MG63 (cell line): Measurements from ENCODE around the gene KCNE2. TPM values are rescaled to one million over a fixed set of nuclear protein-coding genes. Genes with fewer than 3 reads are reported as not detected.
"Not testable (repeated sequence)": the region's sequence is repeated elsewhere in the genome, so short reads cannot be mapped to it uniquely, and the experiment has no call there.

Source experiments
- DNase-seq: peaks from one replicate; pipeline ENCODE4 v3.0.0-alpha.2; 2020
- H3K27me3 ChIP-seq: fragments of 250-450 bp; sonication (Bioruptor Pico); 2 replicates; pipeline ENCODE4 v1.5.1; 2020; ENCODE audit warnings: mild to moderate bottlenecking, moderate library complexity
- H3K36me3 ChIP-seq: fragments of 250-450 bp; sonication (Bioruptor Pico); 2 replicates; pipeline ENCODE4 v1.5.1; 2020; ENCODE audit warnings: mild to moderate bottlenecking, moderate library complexity
- H3K4me3 ChIP-seq: fragments of 250-450 bp; sonication (Bioruptor Pico); 2 replicates; pipeline ENCODE4 v1.5.1; 2020; ENCODE audit warnings: mild to moderate bottlenecking, moderate library complexity
- H3K9me3 ChIP-seq: fragments of 250-450 bp; sonication (Bioruptor Pico); 2 replicates; pipeline ENCODE4 v1.5.1; 2020; ENCODE audit warnings: mild to moderate bottlenecking, moderate library complexity
- total RNA-seq: library from RNA; depleted of rRNA; stranded (reverse); fragments of >200 nt; shearing (Covaris generic); gene quantifications from 2 replicates; pipeline ENCODE4 v1.2.3, GENCODE V29; 2014; ENCODE audit warnings: low replicate concordance

The KCNE2 gene
- total RNA-seq, 1 experiment from 2014 or later, result not detected

- H3K27me3 ChIP-seq, result no peaks in the 10 kb centered on the region; the same call in 1 of the 2 replicates
Measured at GRCh38 chr21:34369741-34370140, 5.9 kb downstream of the KCNE2 start.

GRCh38 chr21:34372321-34372720 lies 8.5 kb downstream of the KCNE2 start:
- H3K4me3 ChIP-seq, result no peak overlapping the region
- DNase-seq, result no peak
- H3K9me3 ChIP-seq, result no peaks in the 10 kb centered on the region
- no peaks in the 10 kb centered on the region for H3K36me3 ChIP-seq
- no peaks in the 10 kb centered on the region; the same call in 1 of the 2 replicates for H3K27me3 ChIP-seq

More at GRCh38 chr21:34369741-34370140, 5.9 kb downstream of the KCNE2 start:
- DNase-seq, result no peak
- H3K9me3 ChIP-seq, result no peaks in the 10 kb centered on the region
- no peaks in the 10 kb centered on the region for H3K36me3 ChIP-seq
- no peak overlapping the region for H3K4me3 ChIP-seq

- not testable (repeated sequence) for H3K27me3 ChIP-seq, H3K36me3 ChIP-seq, DNase-seq, H3K4me3 ChIP-seq, H3K9me3 ChIP-seq
Measured at GRCh38 chr21:34374462-34374861, 10.7 kb downstream of the KCNE2 start.

- DNase-seq, H3K27me3 ChIP-seq, H3K36me3 ChIP-seq, H3K9me3 ChIP-seq, H3K4me3 ChIP-seq: not testable (repeated sequence)
Measured at GRCh38 chr21:34374940-34375618, 11.3 kb downstream of the KCNE2 start, which contains the start of gene SMIM11. Gene SMIM11 (plus strand): TSS chr21:34375507. CDS start chr21:34379505, 3,998 bp downstream.

- H3K4me3 ChIP-seq, DNase-seq, H3K9me3 ChIP-seq, H3K27me3 ChIP-seq, H3K36me3 ChIP-seq: not testable (repeated sequence)
Measured at GRCh38 chr21:34375619-34375972, 11.8 kb downstream of the KCNE2 start.

- H3K27me3 ChIP-seq, H3K36me3 ChIP-seq, H3K9me3 ChIP-seq, H3K4me3 ChIP-seq, DNase-seq: not testable (repeated sequence)
Measured at GRCh38 chr21:34383138-34383537, 19.3 kb downstream of the KCNE2 start.

GRCh38 chr21:34383724-34384415 lies 20.1 kb downstream of the KCNE2 start:
- not testable (repeated sequence) for DNase-seq, H3K36me3 ChIP-seq, H3K4me3 ChIP-seq, H3K27me3 ChIP-seq, H3K9me3 ChIP-seq

GRCh38 chr21:34400522-34400921 lies 36.7 kb downstream of the KCNE2 start:
- not testable (repeated sequence) for DNase-seq, H3K4me3 ChIP-seq, H3K9me3 ChIP-seq, H3K27me3 ChIP-seq, H3K36me3 ChIP-seq

- not testable (repeated sequence) for H3K27me3 ChIP-seq, DNase-seq, H3K36me3 ChIP-seq, H3K9me3 ChIP-seq, H3K4me3 ChIP-seq
Measured at GRCh38 chr21:34404742-34405141, 40.9 kb downstream of the KCNE2 start.

GRCh38 chr21:34405686-34406085 lies 41.9 kb downstream of the KCNE2 start:
- not testable (repeated sequence) for H3K4me3 ChIP-seq, DNase-seq, H3K36me3 ChIP-seq

GRCh38 chr21:34406102-34406501 lies 42.3 kb downstream of the KCNE2 start:
- not testable (repeated sequence) for H3K27me3 ChIP-seq, DNase-seq, H3K4me3 ChIP-seq, H3K9me3 ChIP-seq, H3K36me3 ChIP-seq

More at GRCh38 chr21:34405686-34406085, 41.9 kb downstream of the KCNE2 start:
- H3K9me3 ChIP-seq, H3K27me3 ChIP-seq: not testable (repeated sequence)

GRCh38 chr21:34406676-34407075 lies 42.9 kb downstream of the KCNE2 start:
- H3K4me3 ChIP-seq, DNase-seq, H3K36me3 ChIP-seq, H3K9me3 ChIP-seq, H3K27me3 ChIP-seq: not testable (repeated sequence)

- H3K36me3 ChIP-seq, DNase-seq, H3K4me3 ChIP-seq, H3K27me3 ChIP-seq, H3K9me3 ChIP-seq: not testable (repeated sequence)
Measured at GRCh38 chr21:34407294-34407693, 43.5 kb downstream of the KCNE2 start.

GRCh38 chr21:34417448-34418077 lies 53.8 kb downstream of the KCNE2 start:
- not testable (repeated sequence) for H3K36me3 ChIP-seq, DNase-seq, H3K27me3 ChIP-seq, H3K4me3 ChIP-seq, H3K9me3 ChIP-seq
